Putamen (tissue), 1 donor: ENCODE results near the gene LSM14B.

ENCODE experiments used
- DNase-seq: peaks from one replicate; pipeline ENCODE4 v3.0.0-alpha.2; 2016; ENCODE audit warnings: low spot score

LSM14B gene

GRCh38 chr20:62133051-62133845, 11.0 kb downstream of the LSM14B start:
- no peak for DNase-seq

- no peak for DNase-seq
Measured at GRCh38 chr20:62133864-62134263, 11.6 kb downstream of the LSM14B start.

- no peak for DNase-seq
Measured at GRCh38 chr20:62134735-62135231, 12.5 kb downstream of the LSM14B start.

- DNase-seq = no peak
Measured at GRCh38 chr20:62135573-62136266, 13.4 kb downstream of the LSM14B start.

- DNase-seq = no peak
Measured at GRCh38 chr20:62136283-62137091, 14.2 kb downstream of the LSM14B start.

GRCh38 chr20:62137092-62137384, 14.8 kb downstream of the LSM14B start:
- DNase-seq = no peak

- no peak for DNase-seq
Measured at GRCh38 chr20:62137478-62138203, 15.4 kb downstream of the LSM14B start.

GRCh38 chr20:62138204-62138543, 15.9 kb downstream of the LSM14B start:
- DNase-seq = no peak

GRCh38 chr20:62138912-62139311, 16.6 kb downstream of the LSM14B start:
- no peak for DNase-seq

- no peak for DNase-seq
Measured at GRCh38 chr20:62139636-62140035, 17.4 kb downstream of the LSM14B start.

- no peak for DNase-seq
Measured at GRCh38 chr20:62141043-62141396, 18.7 kb downstream of the LSM14B start.

- no peak for DNase-seq
Measured at GRCh38 chr20:62141397-62142251, 19.3 kb downstream of the LSM14B start.

GRCh38 chr20:62142252-62143080, 20.2 kb downstream of the LSM14B start:
- no peak for DNase-seq

GRCh38 chr20:62143081-62143956, 21.0 kb downstream of the LSM14B start, which contains the start of the genes PSMA7 and SS18L1:
PSMA7 (minus strand) TSS chr20:62143394; CDS start chr20:62143303, 91 bp downstream.
SS18L1 (plus strand) TSS chr20:62143769; CDS start chr20:62143821, 52 bp downstream.
- peak; percentile 93 for DNase-seq

GRCh38 chr20:62143957-62144825, 21.9 kb downstream of the LSM14B start:
- DNase-seq = peak; percentile 55

- DNase-seq = no peak
Measured at GRCh38 chr20:62145688-62146018, 23.4 kb downstream of the LSM14B start.

GRCh38 chr20:62146019-62146755, 23.9 kb downstream of the LSM14B start:
- no peak for DNase-seq
